GM23338 (cell line): ENCODE data around the gene NEK8. TPM values are rescaled to one million over a fixed set of nuclear protein-coding genes. Genes with fewer than 3 reads are reported as not detected.

Source experiments
- ATAC-seq: fragments of 200-7000 bp; cut with Tn5 transposase; 3 replicates; pipeline ENCODE4 v1.9.1; 2020
- DNase-seq: peaks from one replicate; pipeline ENCODE4 v3.0.0-alpha.2; 2015; ENCODE audit warnings: low spot score
- H2AFZ ChIP-seq: fragments of 200-600 bp; sonication (generic); 2 replicates; pipeline ENCODE4 v1.8.0; 2016; ENCODE audit warnings: antibody characterized with exemption, mild to moderate bottlenecking, moderate library complexity
- H3F3A ChIP-seq: fragments of 200-600 bp; sonication (generic); replicated peaks from 2 replicates; pipeline ENCODE4 v1.8.0; 2017; ENCODE audit warnings: antibody characterized with exemption, mixed run types, low read depth
- H3K27ac ChIP-seq: fragments of 200-600 bp; sonication (generic); 2 replicates; pipeline ENCODE4 v1.6.1; 2016; ENCODE audit warnings: low read depth
- H3K27me3 ChIP-seq: fragments of 200-600 bp; sonication (generic); 2 replicates; pipeline ENCODE4 v1.8.0; 2016; ENCODE audit warnings: mild to moderate bottlenecking, mixed run types, moderate library complexity; ENCODE audit not compliant: insufficient read depth
- H3K36me3 ChIP-seq: fragments of 200-600 bp; sonication (generic); 2 replicates; pipeline ENCODE4 v1.8.0; 2016; ENCODE audit warnings: mild to moderate bottlenecking; ENCODE audit not compliant: insufficient read depth
- H3K4me1 ChIP-seq: fragments of 200-600 bp; sonication (generic); 2 replicates; pipeline ENCODE4 v1.8.0; 2016; ENCODE audit warnings: mild to moderate bottlenecking, moderate library complexity; ENCODE audit not compliant: insufficient read depth
- H3K4me2 ChIP-seq: fragments of 200-600 bp; sonication (generic); 2 replicates; pipeline ENCODE4 v1.7.1; 2017; ENCODE audit warnings: mixed run types
- H3K4me3 ChIP-seq: fragments of 200-600 bp; sonication (generic); 2 replicates; pipeline ENCODE4 v1.6.1; 2016; ENCODE audit warnings: mixed run types
- H3K79me2 ChIP-seq: fragments of 200-600 bp; sonication (generic); replicated peaks from 2 replicates; pipeline ENCODE4 v1.8.0; 2017; ENCODE audit warnings: mild to moderate bottlenecking; ENCODE audit not compliant: insufficient read depth
- H3K9me2 ChIP-seq: fragments of 200-600 bp; sonication (generic); 2 replicates; pipeline ENCODE4 v1.8.0; 2017; ENCODE audit not compliant: insufficient read depth
- H4K20me1 ChIP-seq: fragments of 200-600 bp; sonication (generic); replicated peaks from 2 replicates; pipeline ENCODE4 v1.8.0; 2017; ENCODE audit warnings: mild to moderate bottlenecking; ENCODE audit not compliant: insufficient read depth
- H3K27ac Mint-ChIP-seq: 2 replicates; pipeline ENCODE4 v1.8.0; 2020; ENCODE audit warnings: inconsistent platforms, mild to moderate bottlenecking, moderate library complexity, mixed read lengths
- H3K27me3 Mint-ChIP-seq: 3 replicates; pipeline ENCODE4 v1.8.0; 2022; ENCODE audit warnings: low read depth, mild to moderate bottlenecking, moderate library complexity, mixed read lengths, inconsistent platforms; ENCODE audit not compliant: insufficient read depth, poor library complexity
- H3K36me3 Mint-ChIP-seq: 3 replicates; pipeline ENCODE4 v1.8.0; 2021; ENCODE audit warnings: low read depth, mild to moderate bottlenecking, inconsistent platforms, moderate library complexity, mixed read lengths
- H3K4me1 Mint-ChIP-seq: 3 replicates; pipeline ENCODE4 v1.8.0; 2020; ENCODE audit warnings: mild to moderate bottlenecking, inconsistent platforms, mixed read lengths
- H3K4me3 Mint-ChIP-seq: 3 replicates; pipeline ENCODE4 v1.8.0; 2021; ENCODE audit warnings: moderate library complexity, mild to moderate bottlenecking, inconsistent platforms, mixed read lengths
- H3K9me3 Mint-ChIP-seq: 3 replicates; pipeline ENCODE4 v1.8.0; 2020; ENCODE audit warnings: moderate library complexity, mild to moderate bottlenecking, inconsistent platforms, mixed read lengths
- EZH2phosphoT487 ChIP-seq: fragments of 200-600 bp; sonication (generic); IDR thresholded peaks from one replicate; pipeline ENCODE4 v1.8.1; 2018; ENCODE audit warnings: antibody characterized with exemption; ENCODE audit not compliant: unreplicated experiment
- JUNB ChIP-seq: IDR thresholded peaks from one replicate; pipeline ENCODE4 v1.6.1; 2016; ENCODE audit warnings: antibody characterized with exemption; ENCODE audit not compliant: unreplicated experiment
- NANOG ChIP-seq: IDR thresholded peaks from 2 replicates; pipeline ENCODE4 v1.6.1; 2016; ENCODE audit warnings: antibody characterized with exemption, borderline replicate concordance
- ZNF331 ChIP-seq: fragments of 250-450 bp; sonication (Bioruptor Pico); IDR thresholded peaks from 2 replicates; pipeline ENCODE4 v1.5.0; 2020; ENCODE audit warnings: low read depth, mild to moderate bottlenecking, moderate library complexity
- polyA plus RNA-seq: library from polyadenylated mRNA; unstranded; fragments of >200 nt; fragmentation: Nextera tagmentation; extraction: Ambion mirVana; gene quantifications from 2 replicates; pipeline ENCODE4 v1.2.1, GENCODE V29; 2016
- total RNA-seq: library from RNA; depleted of rRNA; stranded (reverse); fragments of >200 nt; shearing (Covaris generic); gene quantifications from 2 replicates; pipeline ENCODE4 v1.2.3, GENCODE V29; 2014
- TF ChIP-seq, protein P1 (sequence below): IDR thresholded peaks from one replicate; pipeline ENCODE4 v1.6.1; 2018; ENCODE audit warnings: antibody characterized with exemption; ENCODE audit not compliant: unreplicated experiment

NEK8 gene
- total and polyA plus RNA-seq, 2 experiments from 2014 or later = 10.0 to 14.9 TPM

DNA sequence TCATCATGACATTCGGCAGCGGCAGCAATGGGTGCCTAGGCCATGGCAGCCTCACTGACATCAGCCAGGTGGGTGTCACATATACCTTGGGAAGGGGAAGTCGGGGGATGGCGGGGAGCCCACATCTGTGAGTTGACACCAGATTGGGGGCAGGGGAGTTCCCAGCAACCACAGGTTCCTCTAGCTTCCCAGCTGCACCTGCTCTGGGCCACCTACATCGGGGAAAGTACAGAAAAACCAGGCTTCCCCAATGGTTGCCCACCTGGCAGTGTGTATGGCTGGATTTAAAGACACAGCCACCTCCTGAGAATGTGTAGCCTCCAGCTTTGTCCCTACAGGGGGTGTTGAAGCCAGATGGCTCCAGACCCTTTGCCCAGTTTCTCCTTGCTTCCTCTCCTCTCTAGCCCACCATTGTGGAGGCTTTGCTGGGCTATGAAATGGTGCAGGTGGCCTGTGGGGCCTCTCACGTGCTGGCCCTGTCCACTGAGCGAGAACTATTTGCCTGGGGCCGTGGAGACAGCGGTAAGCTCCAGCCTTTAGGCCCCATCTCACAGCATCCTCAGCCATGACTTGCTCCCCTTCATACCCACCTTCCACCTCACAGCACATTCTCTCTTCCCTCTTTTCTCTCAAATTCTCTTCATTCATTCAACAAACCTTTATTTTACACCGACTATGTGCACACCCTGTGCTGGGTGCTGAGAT is 10.2 kb downstream of the NEK8 start (continued):
- TF ChIP-seq, protein P1, sequence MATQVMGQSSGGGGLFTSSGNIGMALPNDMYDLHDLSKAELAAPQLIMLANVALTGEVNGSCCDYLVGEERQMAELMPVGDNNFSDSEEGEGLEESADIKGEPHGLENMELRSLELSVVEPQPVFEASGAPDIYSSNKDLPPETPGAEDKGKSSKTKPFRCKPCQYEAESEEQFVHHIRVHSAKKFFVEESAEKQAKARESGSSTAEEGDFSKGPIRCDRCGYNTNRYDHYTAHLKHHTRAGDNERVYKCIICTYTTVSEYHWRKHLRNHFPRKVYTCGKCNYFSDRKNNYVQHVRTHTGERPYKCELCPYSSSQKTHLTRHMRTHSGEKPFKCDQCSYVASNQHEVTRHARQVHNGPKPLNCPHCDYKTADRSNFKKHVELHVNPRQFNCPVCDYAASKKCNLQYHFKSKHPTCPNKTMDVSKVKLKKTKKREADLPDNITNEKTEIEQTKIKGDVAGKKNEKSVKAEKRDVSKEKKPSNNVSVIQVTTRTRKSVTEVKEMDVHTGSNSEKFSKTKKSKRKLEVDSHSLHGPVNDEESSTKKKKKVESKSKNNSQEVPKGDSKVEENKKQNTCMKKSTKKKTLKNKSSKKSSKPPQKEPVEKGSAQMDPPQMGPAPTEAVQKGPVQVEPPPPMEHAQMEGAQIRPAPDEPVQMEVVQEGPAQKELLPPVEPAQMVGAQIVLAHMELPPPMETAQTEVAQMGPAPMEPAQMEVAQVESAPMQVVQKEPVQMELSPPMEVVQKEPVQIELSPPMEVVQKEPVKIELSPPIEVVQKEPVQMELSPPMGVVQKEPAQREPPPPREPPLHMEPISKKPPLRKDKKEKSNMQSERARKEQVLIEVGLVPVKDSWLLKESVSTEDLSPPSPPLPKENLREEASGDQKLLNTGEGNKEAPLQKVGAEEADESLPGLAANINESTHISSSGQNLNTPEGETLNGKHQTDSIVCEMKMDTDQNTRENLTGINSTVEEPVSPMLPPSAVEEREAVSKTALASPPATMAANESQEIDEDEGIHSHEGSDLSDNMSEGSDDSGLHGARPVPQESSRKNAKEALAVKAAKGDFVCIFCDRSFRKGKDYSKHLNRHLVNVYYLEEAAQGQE = no peak
- no peak for TF ChIP-seq ZNF331 (CRISPR knock-in tag)
- TF ChIP-seq EZH2phosphoT487 = no peak

DNA sequence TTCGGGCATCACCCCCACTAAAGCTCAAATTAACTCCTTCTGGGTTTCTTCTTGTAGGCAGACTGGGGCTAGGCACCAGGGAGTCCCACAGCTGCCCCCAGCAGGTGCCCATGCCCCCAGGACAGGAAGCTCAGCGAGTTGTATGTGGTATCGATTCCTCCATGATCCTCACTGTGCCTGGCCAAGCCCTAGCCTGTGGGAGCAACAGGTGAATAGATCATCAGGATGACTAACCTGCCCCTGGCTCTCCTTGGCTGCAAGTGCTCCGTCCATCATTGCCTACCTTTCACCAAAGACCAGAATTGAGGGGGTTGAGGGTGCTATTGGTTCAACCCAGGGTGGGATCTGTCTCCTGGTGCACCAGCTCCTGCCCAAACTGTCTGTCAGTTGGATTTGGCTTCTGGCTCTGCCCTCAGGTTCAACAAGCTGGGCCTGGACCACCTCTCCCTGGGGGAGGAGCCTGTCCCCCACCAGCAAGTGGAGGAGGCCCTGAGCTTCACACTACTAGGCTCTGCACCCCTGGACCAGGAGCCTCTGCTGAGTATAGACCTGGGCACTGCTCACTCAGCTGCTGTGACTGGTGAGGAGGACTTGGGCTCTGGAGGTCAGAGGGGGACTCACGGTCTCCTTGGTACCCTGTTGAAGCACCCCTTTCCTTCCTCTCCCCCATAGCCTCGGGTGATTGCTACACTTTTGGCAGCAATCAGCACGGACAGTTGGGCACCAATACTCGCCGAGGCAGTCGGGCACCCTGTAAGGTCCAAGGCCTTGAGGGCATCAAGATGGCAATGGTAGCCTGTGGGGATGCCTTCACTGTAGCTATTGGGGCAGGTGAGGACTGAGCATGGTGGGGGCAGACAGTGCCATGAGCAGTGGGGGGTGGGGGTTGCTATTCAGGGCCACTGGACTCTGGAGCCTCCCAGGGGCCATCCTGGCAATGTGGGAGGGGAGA is 12.1 kb downstream of the NEK8 start:
- no peak for ATAC-seq
- peaks cover 36% of the 10 kb centered on the region for H3K36me3 Mint-ChIP-seq
- no peak overlapping the region for H3K4me3 Mint-ChIP-seq
- H3K9me2 ChIP-seq = no peaks in the 10 kb centered on the region
- TF ChIP-seq JUNB (no peak), NANOG (no peak)
- TF ChIP-seq, protein P1 = no peak
- no peaks in the 10 kb centered on the region; the same call in 1 of the 2 replicates for H3K36me3 ChIP-seq
- no peak for DNase-seq
- H2AFZ ChIP-seq = no peak overlapping the region
- H3K27ac ChIP-seq = no peak overlapping the region
- peaks cover 14% of the 10 kb centered on the region for H3K4me1 ChIP-seq
- 0 out of 2 replicates have a peak, but pooled peaks cover 7% of the 10 kb centered on the region for H3F3A ChIP-seq
- peaks cover 15% of the 10 kb centered on the region for H3K79me2 ChIP-seq
- no peaks in the 10 kb centered on the region for H4K20me1 ChIP-seq
- H3K27me3 ChIP-seq = no peaks in the 10 kb centered on the region
- H3K4me3 ChIP-seq = no peak overlapping the region
- no peak overlapping the region for H3K4me2 ChIP-seq
- H3K27ac Mint-ChIP-seq = no peak overlapping the region
- no peaks in the 10 kb centered on the region for H3K9me3 Mint-ChIP-seq
- H3K4me1 Mint-ChIP-seq = peaks cover 6% of the 10 kb centered on the region; the same call in 2 of the 3 replicates
- peaks cover 23% of the 10 kb centered on the region for H3K27me3 Mint-ChIP-seq
